Natural killer cell treated with Interleukin-12 subunit alpha and Interleukin-12 subunit beta and Interleukin-15 and Interleukin-18, amount 100 ng/mL, for 72 hours (primary cell): ENCODE results near the gene DHRS2. TPM values are rescaled to one million over a fixed set of nuclear protein-coding genes. Genes with fewer than 3 reads are reported as not detected.
"Not testable (repeated sequence)": the region's sequence is repeated elsewhere in the genome, so short reads cannot be mapped to it uniquely, and the experiment has no call there.

Experiments
- ATAC-seq, 2 donors: fragments of 150-1000 bp; cut with Tn5 transposase in 1 of 2; sonication (Bioruptor Pico), chemical (Tn5 transposase) in 1 of 2; 2 replicates each; pipeline ENCODE4 v1.10.0; 2021
- DNase-seq: peaks from one replicate; pipeline ENCODE4 v3.0.0; 2022; ENCODE audit warnings: low spot score
- H3K27ac Mint-ChIP-seq, 2 donors: 1 replicate in 1 of 2; 2 replicates in 1 of 2; pipeline ENCODE4 v1.8.0; 2022; ENCODE audit warnings: mixed read lengths in 2 of 2, mild to moderate bottlenecking in 1 of 2, moderate library complexity in 1 of 2
- H3K27me3 Mint-ChIP-seq, 2 donors: 1 replicate in 1 of 2; 2 replicates in 1 of 2; pipeline ENCODE4 v1.8.0; 2022; ENCODE audit warnings: mixed read lengths in 2 of 2
- H3K36me3 Mint-ChIP-seq: one replicate; pipeline ENCODE4 v1.8.0; 2022; ENCODE audit warnings: mixed read lengths
- H3K4me1 Mint-ChIP-seq, 2 donors: 1 replicate in 1 of 2; 2 replicates in 1 of 2; pipeline ENCODE4 v1.8.0; 2022; ENCODE audit warnings: low read depth in 2 of 2, mixed read lengths in 2 of 2, mild to moderate bottlenecking in 1 of 2
- H3K4me3 Mint-ChIP-seq: one replicate; pipeline ENCODE4 v1.8.0; 2022; ENCODE audit warnings: mixed read lengths
- H3K9me3 Mint-ChIP-seq: 2 replicates; pipeline ENCODE4 v1.8.0; 2022; ENCODE audit warnings: mixed read lengths
- total RNA-seq, 2 donors: library from RNA; stranded (reverse); gene quantifications; one replicate each; pipeline ENCODE4 v1.2.3, GENCODE V29; 2022

Gene DHRS2
- total RNA-seq, 2 donors from 2014 or later, result 0.57 to 1.5 TPM

- Mint-ChIP-seq H3K36me3 (peaks cover 5% of the 10 kb centered on the region), H3K9me3 (peaks cover 4% of the 10 kb centered on the region), H3K27me3 (no peaks in the 10 kb centered on the region), H3K4me1 (peaks cover 35 to 38% of the 10 kb centered on the region in 2 donors), H3K27ac (peak overlapping the region; percentile 29 to 63), H3K4me3 (peak overlapping the region; percentile 33)
- DNase-seq (no peak), ATAC-seq (peak; percentile 76 to 90)
These were observed 30.1 kb upstream of the DHRS2 start for GRCh38 chr14:23605931-23606585.

- Mint-ChIP-seq H3K9me3 (peaks cover 4% of the 10 kb centered on the region), H3K27me3 (no peaks in the 10 kb centered on the region), H3K36me3 (peaks cover 5% of the 10 kb centered on the region), H3K4me1 (peaks cover 38 to 40% of the 10 kb centered on the region in 2 donors), H3K27ac (peak overlapping the region; percentile 92 to 96), H3K4me3 (no peak overlapping the region)
- ATAC-seq, result no peak
- DNase-seq, result no peak
These were observed 27.7 kb upstream of the DHRS2 start for GRCh38 chr14:23608454-23608853.

GRCh38 chr14:23609001-23609400 is 27.2 kb upstream of the DHRS2 start:
- ATAC-seq, result no peak
- peak overlapping the region; percentile 92 to 96 for H3K27ac Mint-ChIP-seq
- no peak for DNase-seq
- peaks cover 4% of the 10 kb centered on the region for H3K9me3 Mint-ChIP-seq
- H3K36me3 Mint-ChIP-seq, result peaks cover 5% of the 10 kb centered on the region
- no peaks in the 10 kb centered on the region for H3K27me3 Mint-ChIP-seq
- peaks cover 38 to 40% of the 10 kb centered on the region in 2 donors for H3K4me1 Mint-ChIP-seq
- peak overlapping the region; percentile 26 for H3K4me3 Mint-ChIP-seq

- not testable (repeated sequence) for ATAC-seq, H3K27me3 Mint-ChIP-seq, H3K36me3 Mint-ChIP-seq, DNase-seq, H3K9me3 Mint-ChIP-seq
- H3K4me3 Mint-ChIP-seq, result peak overlapping the region; percentile 64
- H3K4me1 Mint-ChIP-seq, result peaks cover 38 to 40% of the 10 kb centered on the region in 2 donors
- H3K27ac Mint-ChIP-seq, result peak overlapping the region; percentile 92 to 96
These were observed 26.6 kb upstream of the DHRS2 start for GRCh38 chr14:23609411-23610089.

- H3K27me3 Mint-ChIP-seq, result no peaks in the 10 kb centered on the region
- peaks cover 38 to 40% of the 10 kb centered on the region in 2 donors for H3K4me1 Mint-ChIP-seq
- DNase-seq (no peak), ATAC-seq (peak; percentile 47 to 66)
- peaks cover 5% of the 10 kb centered on the region for H3K36me3 Mint-ChIP-seq
- H3K4me3 Mint-ChIP-seq, result peak overlapping the region; percentile 64
- peaks cover 4% of the 10 kb centered on the region for H3K9me3 Mint-ChIP-seq
- peak overlapping the region; percentile 92 to 96 for H3K27ac Mint-ChIP-seq
These were observed 25.9 kb upstream of the DHRS2 start for GRCh38 chr14:23610090-23610814.

GRCh38 chr14:23610815-23611289 is 25.3 kb upstream of the DHRS2 start:
- H3K27me3 Mint-ChIP-seq, result no peaks in the 10 kb centered on the region
- no peak overlapping the region for H3K4me3 Mint-ChIP-seq
- peaks cover 4% of the 10 kb centered on the region for H3K9me3 Mint-ChIP-seq
- ATAC-seq (no peak), DNase-seq (no peak)
- peak overlapping the region; percentile 92 to 96 for H3K27ac Mint-ChIP-seq
- peaks cover 5% of the 10 kb centered on the region for H3K36me3 Mint-ChIP-seq
- peaks cover 33 to 36% of the 10 kb centered on the region in 2 donors for H3K4me1 Mint-ChIP-seq

- peaks cover 4% of the 10 kb centered on the region for H3K9me3 Mint-ChIP-seq
- H3K4me3 Mint-ChIP-seq, result no peak overlapping the region
- H3K4me1 Mint-ChIP-seq, result peaks cover 23 to 27% of the 10 kb centered on the region in 2 donors
- no peak for DNase-seq
- H3K27me3 Mint-ChIP-seq, result no peaks in the 10 kb centered on the region
- H3K36me3 Mint-ChIP-seq, result peaks cover 5% of the 10 kb centered on the region
- H3K27ac Mint-ChIP-seq, result no peak overlapping the region
- no peak for ATAC-seq
These were observed 23.8 kb upstream of the DHRS2 start for GRCh38 chr14:23612354-23612732.

GRCh38 chr14:23612802-23613201 is 23.4 kb upstream of the DHRS2 start:
- Mint-ChIP-seq H3K27ac (no peak overlapping the region), H3K27me3 (no peaks in the 10 kb centered on the region), H3K36me3 (peaks cover 5% of the 10 kb centered on the region), H3K4me1 (peaks cover 23 to 26% of the 10 kb centered on the region in 2 donors), H3K9me3 (peaks cover 4% of the 10 kb centered on the region), H3K4me3 (no peak overlapping the region)
- ATAC-seq, result no peak
- no peak for DNase-seq

GRCh38 chr14:23613242-23614070 is 22.7 kb upstream of the DHRS2 start:
- no peaks in the 10 kb centered on the region for H3K27me3 Mint-ChIP-seq
- H3K4me3 Mint-ChIP-seq, result no peak overlapping the region
- ATAC-seq (no peak), DNase-seq (no peak)
- peaks cover 5% of the 10 kb centered on the region for H3K36me3 Mint-ChIP-seq
- H3K4me1 Mint-ChIP-seq, result peaks cover 23 to 26% of the 10 kb centered on the region in 2 donors
- H3K27ac Mint-ChIP-seq, result no peak overlapping the region
- H3K9me3 Mint-ChIP-seq, result peaks cover 4% of the 10 kb centered on the region

- no peaks in the 10 kb centered on the region for H3K27me3 Mint-ChIP-seq
- H3K4me3 Mint-ChIP-seq, result no peak overlapping the region
- H3K27ac Mint-ChIP-seq, result no peak overlapping the region
- H3K4me1 Mint-ChIP-seq, result peaks cover 16 to 20% of the 10 kb centered on the region in 2 donors
- H3K9me3 Mint-ChIP-seq, result no peaks in the 10 kb centered on the region
- ATAC-seq, result no peak
- no peaks in the 10 kb centered on the region for H3K36me3 Mint-ChIP-seq
- DNase-seq, result no peak
These were observed 21.8 kb upstream of the DHRS2 start for GRCh38 chr14:23614395-23614828.

- H3K27me3 Mint-ChIP-seq, result peaks cover 6 to 11% of the 10 kb centered on the region in 2 donors
- ATAC-seq, result no peak
- H3K9me3 Mint-ChIP-seq, result no peaks in the 10 kb centered on the region
- H3K4me3 Mint-ChIP-seq, result no peak overlapping the region
- DNase-seq, result no peak
- peaks cover 4 to 7% of the 10 kb centered on the region in 2 donors for H3K4me1 Mint-ChIP-seq
- no peaks in the 10 kb centered on the region for H3K36me3 Mint-ChIP-seq
- no peak overlapping the region for H3K27ac Mint-ChIP-seq
These were observed 20.3 kb upstream of the DHRS2 start for GRCh38 chr14:23615856-23616255.

- H3K27ac Mint-ChIP-seq, result no peak overlapping the region
- DNase-seq, result no peak
These were observed 18.6 kb upstream of the DHRS2 start for GRCh38 chr14:23617539-23617938.

GRCh38 chr14:23618415-23618988 is 17.7 kb upstream of the DHRS2 start:
- Mint-ChIP-seq H3K36me3 (no peaks in the 10 kb centered on the region), H3K27ac (no peak overlapping the region), H3K4me1 (peaks cover 0 to 2% of the 10 kb centered on the region in 2 donors), H3K27me3 (peaks cover 16 to 17% of the 10 kb centered on the region in 2 donors), H3K4me3 (no peak overlapping the region), H3K9me3 (no peaks in the 10 kb centered on the region)
- ATAC-seq, result no peak
- no peak for DNase-seq

More at GRCh38 chr14:23617539-23617938, 18.6 kb upstream of the DHRS2 start:
- H3K4me1 Mint-ChIP-seq, result peaks cover 0 to 2% of the 10 kb centered on the region in 2 donors
- H3K4me3 Mint-ChIP-seq, result no peak overlapping the region
- H3K27me3 Mint-ChIP-seq, result peaks cover 10 to 17% of the 10 kb centered on the region in 2 donors
- no peak for ATAC-seq
- H3K9me3 Mint-ChIP-seq, result no peaks in the 10 kb centered on the region
- no peaks in the 10 kb centered on the region for H3K36me3 Mint-ChIP-seq
